Keratinocyte (primary cell): ENCODE results near the gene CLTC. TPM values are rescaled to one million over a fixed set of nuclear protein-coding genes. Genes with fewer than 3 reads are reported as not detected.

Experiments
- DNase-seq: peaks from one replicate; pipeline ENCODE4 v3.0.0-alpha.2; 2011; ENCODE audit warnings: low read depth, missing footprints, low spot score
- FAIRE-seq: peaks from 2 replicates; lab custom pipeline; 2011; peaks lifted over from hg19 to GRCh38; lab: Jason Lieb, UNC
- H2AFZ ChIP-seq: 2 replicates; pipeline ENCODE4 v1.6.0; 2012; ENCODE audit warnings: low read length, control low read depth, inconsistent platforms; ENCODE audit not compliant: control insufficient read depth
- H3K27ac ChIP-seq: 2 replicates; pipeline ENCODE4 v1.5.1; 2011; ENCODE audit warnings: low read length; ENCODE audit not compliant: control insufficient read depth, insufficient read depth
- H3K27me3 ChIP-seq: 3 replicates; pipeline ENCODE4 v1.6.0; 2011; ENCODE audit warnings: low read length; ENCODE audit not compliant: control insufficient read depth, insufficient read depth; ENCODE audit errors: extremely low read depth
- H3K36me3 ChIP-seq, 2 experiments: 2 replicates in 1 of 2; 3 replicates in 1 of 2; pipeline ENCODE4 v1.5.1; 2011; ENCODE audit warnings: low read length in 2 of 2, mild to moderate bottlenecking in 1 of 2; ENCODE audit not compliant: control insufficient read depth in 2 of 2, insufficient read depth in 2 of 2; ENCODE audit errors: extremely low read depth in 1 of 2
- H3K4me1 ChIP-seq: 3 replicates; pipeline ENCODE4 v1.5.1; 2011; ENCODE audit warnings: low read length; ENCODE audit not compliant: control insufficient read depth, insufficient read depth; ENCODE audit errors: extremely low read depth
- H3K4me2 ChIP-seq: 3 replicates; pipeline ENCODE4 v1.6.0; 2011; ENCODE audit warnings: low read depth, low read length; ENCODE audit not compliant: control insufficient read depth, insufficient read depth; ENCODE audit errors: extremely low read depth
- H3K4me3 ChIP-seq, 3 experiments: fragments of 200-600 bp in 1 of 3; sonication (generic) in 1 of 3; 2 replicates in 2 of 3; 3 replicates in 1 of 3; pipeline ENCODE4 v1.5.1; 2011 to 2016; ENCODE audit warnings: low read length in 3 of 3, mild to moderate bottlenecking in 3 of 3, control low read depth in 2 of 3, inconsistent platforms in 1 of 3, low read depth in 1 of 3, mixed read lengths in 1 of 3, mixed run types in 1 of 3, moderate library complexity in 1 of 3; ENCODE audit not compliant: control insufficient read depth in 2 of 3, insufficient read depth in 2 of 3; ENCODE audit errors: extremely low read depth in 1 of 3
- H3K79me2 ChIP-seq: 2 replicates; pipeline ENCODE4 v1.6.0; 2012; ENCODE audit warnings: low read length; ENCODE audit not compliant: control insufficient read depth, insufficient read depth
- H3K9ac ChIP-seq: 3 replicates; pipeline ENCODE4 v1.6.0; 2011; ENCODE audit warnings: low read length; ENCODE audit not compliant: control insufficient read depth, insufficient read depth; ENCODE audit errors: extremely low read depth
- H3K9me1 ChIP-seq: 3 replicates; pipeline ENCODE4 v1.6.0; 2011; ENCODE audit warnings: low read length; ENCODE audit not compliant: control insufficient read depth, insufficient read depth; ENCODE audit errors: extremely low read depth
- H3K9me3 ChIP-seq: 2 replicates; pipeline ENCODE4 v1.5.1; 2012; ENCODE audit warnings: low read depth, low read length; ENCODE audit not compliant: control insufficient read depth
- H4K20me1 ChIP-seq: 3 replicates; pipeline ENCODE4 v1.6.0; 2011; ENCODE audit warnings: low read length; ENCODE audit not compliant: control insufficient read depth, insufficient read depth; ENCODE audit errors: extremely low read depth
- EZH2 ChIP-seq: IDR thresholded peaks from one replicate; pipeline ENCODE4 v1.6.1; 2012; ENCODE audit warnings: inconsistent platforms, mild to moderate bottlenecking, low read length, moderate library complexity
- dilution Hi-C: fragments of 300-500 bp; cut with MboI; formaldehyde crosslinking; loops from one replicate; pipeline ENCODE4 v1.7.0; 2020; ENCODE audit warnings: low sequenced_read_pairs; ENCODE audit not compliant: extremely low pct_ligation_motif_present
- polyA plus RNA-seq, 5 experiments: library from polyadenylated mRNA; depleted of rRNA in 3 of 5; stranded (reverse) in 3 of 5; stranded (forward) in 1 of 5; unstranded in 1 of 5; fragments of >200 nt; gene quantifications; 1 replicate in 1 of 5; 2 replicates in 3 of 5; 3 replicates in 1 of 5; pipeline versions ENCODE4 v1.2.1 to v1.2.3, GENCODE V29; 2011 to 2012; ENCODE audit warnings: missing spikeins in 2 of 5, low read depth in 1 of 5, low replicate concordance in 1 of 5
- TF ChIP-seq, protein P1 (sequence below), 3 experiments: IDR thresholded peaks in 1 of 3; conservative IDR thresholded peaks in 1 of 3; optimal IDR thresholded peaks in 1 of 3; 2 replicates in 2 of 3; 3 replicates in 1 of 3; pipeline versions ENCODE3 to v1.5.1; 2011; ENCODE audit warnings: low read length in 3 of 3, mild to moderate bottlenecking in 3 of 3, moderate library complexity in 2 of 3, control low read depth in 1 of 3, inconsistent platforms in 1 of 3; ENCODE audit not compliant: insufficient read depth in 2 of 3; ENCODE audit errors: extremely low read depth in 1 of 3

The CLTC gene
- polyA plus RNA-seq, 1 donor (not counting 4 experiments of a cell fraction or from before 2014, with no cell fraction given), result 209 TPM

DNA sequence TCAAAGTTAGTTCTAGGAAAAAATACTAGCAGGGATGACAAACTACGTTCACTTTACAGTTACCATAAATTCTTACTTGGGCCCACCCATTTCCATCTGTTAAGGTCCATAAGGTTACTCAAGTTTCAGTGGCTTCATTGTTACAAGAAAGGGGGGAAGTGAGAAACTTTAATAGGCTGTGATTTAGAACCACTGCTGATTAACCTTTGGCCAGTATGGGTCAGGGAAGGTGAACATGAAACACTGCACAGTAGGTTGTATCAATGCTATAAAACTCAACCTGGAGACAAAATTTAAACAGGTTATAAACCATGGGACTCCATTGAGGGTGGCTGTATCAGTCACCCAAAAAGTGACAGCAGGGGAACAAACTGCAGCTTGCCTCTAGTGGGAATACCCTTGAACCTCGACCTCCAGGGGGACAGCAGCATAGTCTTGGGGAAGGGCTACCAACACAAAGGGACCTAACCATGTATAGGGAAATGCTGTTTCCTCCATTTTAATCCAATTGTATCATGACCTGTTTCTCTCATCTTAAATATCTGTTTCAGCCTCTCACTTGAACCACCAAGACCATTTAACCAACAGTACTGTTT lies 77.1 kb downstream of the CLTC start:
- Histone ChIP-seq H4K20me1 (peaks cover 17% of the 10 kb centered on the region), H3K4me3 (no peak overlapping the region), H3K9ac (no peak overlapping the region), H3K4me2 (no peak overlapping the region), H3K4me1 (peaks cover 4% of the 10 kb centered on the region), H2AFZ (no peak overlapping the region), H3K36me3 (peaks cover 31 to 48% of the 10 kb centered on the region in 2 experiments), H3K79me2 (peaks cover 80% of the 10 kb centered on the region), H3K9me3 (no peaks in the 10 kb centered on the region), H3K9me1 (no peaks in the 10 kb centered on the region), H3K27me3 (no peaks in the 10 kb centered on the region), H3K27ac (peak overlapping the region; percentile 66)
- TF ChIP-seq, protein P1, sequence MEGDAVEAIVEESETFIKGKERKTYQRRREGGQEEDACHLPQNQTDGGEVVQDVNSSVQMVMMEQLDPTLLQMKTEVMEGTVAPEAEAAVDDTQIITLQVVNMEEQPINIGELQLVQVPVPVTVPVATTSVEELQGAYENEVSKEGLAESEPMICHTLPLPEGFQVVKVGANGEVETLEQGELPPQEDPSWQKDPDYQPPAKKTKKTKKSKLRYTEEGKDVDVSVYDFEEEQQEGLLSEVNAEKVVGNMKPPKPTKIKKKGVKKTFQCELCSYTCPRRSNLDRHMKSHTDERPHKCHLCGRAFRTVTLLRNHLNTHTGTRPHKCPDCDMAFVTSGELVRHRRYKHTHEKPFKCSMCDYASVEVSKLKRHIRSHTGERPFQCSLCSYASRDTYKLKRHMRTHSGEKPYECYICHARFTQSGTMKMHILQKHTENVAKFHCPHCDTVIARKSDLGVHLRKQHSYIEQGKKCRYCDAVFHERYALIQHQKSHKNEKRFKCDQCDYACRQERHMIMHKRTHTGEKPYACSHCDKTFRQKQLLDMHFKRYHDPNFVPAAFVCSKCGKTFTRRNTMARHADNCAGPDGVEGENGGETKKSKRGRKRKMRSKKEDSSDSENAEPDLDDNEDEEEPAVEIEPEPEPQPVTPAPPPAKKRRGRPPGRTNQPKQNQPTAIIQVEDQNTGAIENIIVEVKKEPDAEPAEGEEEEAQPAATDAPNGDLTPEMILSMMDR (optimal IDR thresholded peaks at IDR 0.05 in 1 of 3, IDR thresholded peaks at IDR 0.05 in 1 of 3, conservative IDR thresholded peaks at IDR 0.05 in 1 of 3; ENCODE audit: extremely low read depth in 1 of 3, insufficient read depth in 2 of 3, low read length in 3 of 3), result no peak
- no peak for TF ChIP-seq EZH2
- FAIRE-seq, result no peak
- no peak for DNase-seq
- dilution Hi-C loops, result no loop called here

DNA sequence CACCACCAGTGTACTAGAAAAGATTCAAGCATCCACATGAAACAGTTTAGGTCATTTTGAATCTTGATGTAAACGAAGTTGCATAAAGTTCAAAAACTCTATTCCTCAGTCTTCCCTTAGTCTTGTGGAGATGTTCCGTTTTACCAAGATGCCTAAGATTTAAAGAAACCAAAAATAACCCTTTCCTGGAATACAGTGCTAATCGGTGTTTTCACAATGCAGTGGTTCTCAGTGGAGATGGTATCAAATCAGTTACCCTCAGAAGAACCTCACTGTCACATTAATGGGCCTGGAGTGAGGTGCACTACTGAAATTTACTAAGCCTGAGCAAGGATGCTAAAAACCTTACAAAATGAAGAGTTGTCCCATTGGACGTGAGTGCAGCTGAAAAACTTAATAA lies 78.4 kb downstream of the CLTC start:
- Histone ChIP-seq H3K36me3 (peaks cover 28 to 52% of the 10 kb centered on the region in 2 experiments), H3K4me3 (no peak overlapping the region), H4K20me1 (peaks cover 20% of the 10 kb centered on the region)

More for the DNA sequence above, 78.4 kb downstream of the CLTC start:
- dilution Hi-C loops, result no loop called here
- no peak overlapping the region for H3K27ac ChIP-seq
- peaks cover 93% of the 10 kb centered on the region for H3K79me2 ChIP-seq
- H3K4me2 ChIP-seq, result no peak overlapping the region
- H3K27me3 ChIP-seq, result no peaks in the 10 kb centered on the region
- FAIRE-seq (no peak), DNase-seq (no peak)
- no peak for TF ChIP-seq EZH2
- TF ChIP-seq, protein P1 (optimal IDR thresholded peaks at IDR 0.05 in 1 of 3, IDR thresholded peaks at IDR 0.05 in 1 of 3, conservative IDR thresholded peaks at IDR 0.05 in 1 of 3; ENCODE audit: extremely low read depth in 1 of 3, insufficient read depth in 2 of 3, low read length in 3 of 3), result no peak
- H3K4me1 ChIP-seq, result peaks cover 4% of the 10 kb centered on the region
- no peak overlapping the region for H2AFZ ChIP-seq
- no peak overlapping the region for H3K9ac ChIP-seq
- H3K9me1 ChIP-seq, result no peaks in the 10 kb centered on the region
- no peaks in the 10 kb centered on the region for H3K9me3 ChIP-seq
